ENCODE results near the gene ARHGAP12. TPM values are rescaled to one million over a fixed set of nuclear protein-coding genes. Genes with fewer than 3 reads are reported as not detected.
A peak's percentile ranks its signal among the peaks of the same experiment; 100 is the strongest.

ARHGAP12 gene
- polyA plus RNA-seq, 1 of the 3 experiments (the other 2 are of a cell fraction) = 8.6 TPM

DNA sequence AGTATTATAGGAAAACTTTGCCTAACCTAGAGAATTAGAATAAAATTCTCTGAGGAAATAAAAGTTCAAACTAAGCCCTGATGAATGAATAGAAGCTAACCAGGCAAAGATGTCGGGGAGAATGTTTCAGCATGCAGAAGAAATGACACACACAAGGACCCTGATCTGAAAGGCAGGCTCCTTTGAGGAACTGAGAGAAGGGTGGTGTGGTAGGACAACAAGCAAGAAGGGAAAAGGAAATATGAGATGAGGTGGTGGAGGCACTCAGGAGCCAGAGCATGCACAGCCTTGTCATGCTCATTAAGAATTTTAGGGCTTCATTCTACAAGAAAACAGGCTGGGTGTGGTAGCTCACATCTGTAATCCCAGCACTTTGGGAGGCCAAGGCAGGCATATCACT, 90.6 kb downstream of the ARHGAP12 start (continued):
- TF ChIP-seq FOSL2 (IDR thresholded peaks at IDR 0.05; ENCODE audit: borderline replicate concordance, low read depth) = no peak
- TF ChIP-seq, protein P1, sequence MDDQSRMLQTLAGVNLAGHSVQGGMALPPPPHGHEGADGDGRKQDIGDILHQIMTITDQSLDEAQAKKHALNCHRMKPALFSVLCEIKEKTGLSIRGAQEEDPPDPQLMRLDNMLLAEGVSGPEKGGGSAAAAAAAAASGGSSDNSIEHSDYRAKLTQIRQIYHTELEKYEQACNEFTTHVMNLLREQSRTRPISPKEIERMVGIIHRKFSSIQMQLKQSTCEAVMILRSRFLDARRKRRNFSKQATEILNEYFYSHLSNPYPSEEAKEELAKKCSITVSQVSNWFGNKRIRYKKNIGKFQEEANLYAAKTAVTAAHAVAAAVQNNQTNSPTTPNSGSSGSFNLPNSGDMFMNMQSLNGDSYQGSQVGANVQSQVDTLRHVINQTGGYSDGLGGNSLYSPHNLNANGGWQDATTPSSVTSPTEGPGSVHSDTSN (IDR thresholded peaks at IDR 0.05) = no peak
- TF ChIP-seq CHD2 (IDR thresholded peaks at IDR 0.05; ENCODE audit: low read length, partially characterized antibody) = no peak
- TF ChIP-seq, protein P2, sequence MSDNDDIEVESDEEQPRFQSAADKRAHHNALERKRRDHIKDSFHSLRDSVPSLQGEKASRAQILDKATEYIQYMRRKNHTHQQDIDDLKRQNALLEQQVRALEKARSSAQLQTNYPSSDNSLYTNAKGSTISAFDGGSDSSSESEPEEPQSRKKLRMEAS (IDR thresholded peaks at IDR 0.05; ENCODE audit: low read depth) = no peak
- no peak for TF ChIP-seq MEF2A (IDR thresholded peaks at IDR 0.05; ENCODE audit: borderline replicate concordance, low read depth)

DNA sequence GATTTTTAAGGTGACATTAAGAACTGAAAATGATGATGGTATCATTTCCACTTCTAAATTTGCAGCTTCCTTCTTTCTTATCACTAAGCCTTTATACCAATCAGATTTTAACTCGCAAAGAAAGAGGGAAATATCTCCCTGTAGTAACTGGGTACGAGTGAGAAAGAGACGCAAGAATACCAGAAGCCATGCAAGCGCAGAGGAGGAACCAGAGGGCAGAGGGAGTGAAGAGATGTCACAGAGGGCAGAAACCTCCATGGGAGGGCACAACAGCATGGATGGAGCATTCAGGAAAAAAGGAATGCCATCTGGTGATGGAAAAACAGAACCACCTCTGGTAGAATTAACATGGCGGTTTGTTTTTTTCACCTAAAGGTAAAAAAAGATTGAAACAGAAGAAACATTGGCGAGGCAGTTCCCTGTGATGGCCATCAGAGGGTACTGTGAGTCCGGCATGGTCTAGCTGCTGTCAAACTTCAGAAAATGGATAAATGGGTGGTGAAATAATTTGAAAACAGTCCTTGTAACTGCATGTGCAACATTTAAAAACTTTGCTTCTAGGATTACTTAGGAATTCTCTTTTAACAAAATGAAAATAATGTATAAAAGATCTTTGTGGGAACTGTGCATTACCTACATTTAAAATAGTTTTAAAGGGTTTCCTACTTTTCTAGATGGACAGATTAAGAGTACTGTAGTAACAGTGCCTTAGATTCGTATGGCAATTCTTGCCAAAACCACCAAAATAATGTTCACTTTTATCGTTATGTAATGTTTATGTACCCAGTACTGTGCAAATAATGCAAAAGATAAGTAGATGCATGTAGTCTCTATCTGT, 91.8 kb downstream of the ARHGAP12 start:
- peaks cover 6% of the 10 kb centered on the region for H3F3A ChIP-seq (replicated peaks; ENCODE audit: insufficient read depth)
- 85% methylated on average over 9 of the region's 9 CpGs for WGBS (ENCODE audit: low lambda C conversion rate)
- ChIA-PET POLR2A (no interaction called here), CTCF (interaction anchor here (0.6 to 1.8 kb wide), 6 partner anchors 8 to 868 kb away, joined by 3 to 7 read pairs (median 3); no protein-coding TSS in a partner anchor)
- no peaks in the 10 kb centered on the region for H3K79me2 ChIP-seq (ENCODE audit: insufficient read depth)
- TF ChIP-seq GABPA (IDR thresholded peaks at IDR 0.05; ENCODE audit: low read depth) = no peak
- TF ChIP-seq RAD21 (IDR thresholded peaks at IDR 0.05; ENCODE audit: low read length) = peak; percentile 65
- TF ChIP-seq SMC3 (IDR thresholded peaks at IDR 0.05; ENCODE audit: low read depth, low read length) = peak; percentile 34
- TF ChIP-seq, protein P3, sequence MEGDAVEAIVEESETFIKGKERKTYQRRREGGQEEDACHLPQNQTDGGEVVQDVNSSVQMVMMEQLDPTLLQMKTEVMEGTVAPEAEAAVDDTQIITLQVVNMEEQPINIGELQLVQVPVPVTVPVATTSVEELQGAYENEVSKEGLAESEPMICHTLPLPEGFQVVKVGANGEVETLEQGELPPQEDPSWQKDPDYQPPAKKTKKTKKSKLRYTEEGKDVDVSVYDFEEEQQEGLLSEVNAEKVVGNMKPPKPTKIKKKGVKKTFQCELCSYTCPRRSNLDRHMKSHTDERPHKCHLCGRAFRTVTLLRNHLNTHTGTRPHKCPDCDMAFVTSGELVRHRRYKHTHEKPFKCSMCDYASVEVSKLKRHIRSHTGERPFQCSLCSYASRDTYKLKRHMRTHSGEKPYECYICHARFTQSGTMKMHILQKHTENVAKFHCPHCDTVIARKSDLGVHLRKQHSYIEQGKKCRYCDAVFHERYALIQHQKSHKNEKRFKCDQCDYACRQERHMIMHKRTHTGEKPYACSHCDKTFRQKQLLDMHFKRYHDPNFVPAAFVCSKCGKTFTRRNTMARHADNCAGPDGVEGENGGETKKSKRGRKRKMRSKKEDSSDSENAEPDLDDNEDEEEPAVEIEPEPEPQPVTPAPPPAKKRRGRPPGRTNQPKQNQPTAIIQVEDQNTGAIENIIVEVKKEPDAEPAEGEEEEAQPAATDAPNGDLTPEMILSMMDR (IDR thresholded peaks at IDR 0.05) = peak; percentile 59
- no peak for TF ChIP-seq TEAD4 (IDR thresholded peaks at IDR 0.05; ENCODE audit: borderline replicate concordance, insufficient read depth)
- TF ChIP-seq FOXJ3 (CRISPR knock-in tag; IDR thresholded peaks at IDR 0.05) = no peak
- TF ChIP-seq TAF1 (IDR thresholded peaks at IDR 0.05; ENCODE audit: borderline replicate concordance, low read depth, low read length) = no peak
- peaks cover 6 to 10% of the 10 kb centered on the region in 2 experiments; a peak in 3 of 4 replicates for H3K4me1 ChIP-seq (ENCODE audit: control insufficient read depth in 1 of 2, insufficient read depth in 2 of 2, low read depth in 1 of 2, low read length in 1 of 2)
- H3K4me2 ChIP-seq = no peak overlapping the region
- DNase-seq = peak; percentile 26
- H3K36me3 ChIP-seq (replicated peaks in 1 of 2; ENCODE audit: control insufficient read depth in 1 of 2, insufficient read depth in 2 of 2, low read length in 1 of 2) = peaks cover 15 to 32% of the 10 kb centered on the region in 2 experiments
- H2AFZ ChIP-seq (ENCODE audit: low read depth) = no peak overlapping the region
- H3K4me3 ChIP-seq (ENCODE audit: low read depth in 2 of 2, low read length in 1 of 2) = no peak overlapping the region; a peak in 1 of 4 replicates
- H3K27me3 ChIP-seq (ENCODE audit: insufficient read depth) = no peaks in the 10 kb centered on the region
- no peak overlapping the region for H3K9ac ChIP-seq
- no peaks in the 10 kb centered on the region for H3K9me3 ChIP-seq
- H3K9me2 ChIP-seq = no peaks in the 10 kb centered on the region
- H3K27ac ChIP-seq (ENCODE audit: low read depth in 2 of 2, low read length in 1 of 2) = no peak overlapping the region
- no peaks in the 10 kb centered on the region for H4K20me1 ChIP-seq (ENCODE audit: insufficient read depth)
